AG08396 (cell line): ENCODE measurements around the gene AMOTL2.

Experiments
- DNase-seq: peaks from one replicate; pipeline ENCODE4 v3.0.0; 2012; ENCODE audit warnings: low spot score, mixed read lengths

Gene AMOTL2

DNA sequence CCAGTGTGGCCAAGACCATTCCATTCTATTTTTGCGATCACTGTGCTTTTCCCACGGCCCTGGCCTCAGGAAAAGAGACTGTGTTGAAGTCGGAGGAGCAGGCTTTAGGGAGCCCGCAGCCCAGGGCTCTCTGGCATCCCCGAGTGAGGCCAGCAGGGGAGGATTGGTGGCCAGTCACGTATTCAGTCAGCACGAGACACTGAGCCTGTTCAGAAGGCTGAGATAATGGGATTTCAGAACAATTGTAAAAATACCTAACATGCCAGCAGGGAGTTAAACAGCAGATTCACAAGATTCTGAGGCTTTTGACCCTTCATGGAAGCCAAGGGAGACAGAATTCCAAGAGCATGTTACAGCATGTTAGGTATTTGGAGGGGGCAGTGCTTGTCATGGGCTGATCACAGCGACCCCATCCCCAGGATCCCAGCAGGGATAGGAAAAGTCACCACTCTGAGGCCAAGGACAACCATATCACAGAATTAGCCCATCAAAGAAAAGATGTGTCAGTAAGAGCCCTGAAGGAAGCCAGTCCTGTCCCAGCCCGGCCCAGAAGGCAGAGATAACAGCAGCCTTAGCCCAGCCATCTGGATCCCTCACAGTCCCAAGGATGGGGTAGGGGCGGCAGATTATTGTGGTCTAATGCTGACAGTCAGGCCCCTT is 40.6 kb downstream of the AMOTL2 start:
- peak; percentile 71 for DNase-seq

DNA sequence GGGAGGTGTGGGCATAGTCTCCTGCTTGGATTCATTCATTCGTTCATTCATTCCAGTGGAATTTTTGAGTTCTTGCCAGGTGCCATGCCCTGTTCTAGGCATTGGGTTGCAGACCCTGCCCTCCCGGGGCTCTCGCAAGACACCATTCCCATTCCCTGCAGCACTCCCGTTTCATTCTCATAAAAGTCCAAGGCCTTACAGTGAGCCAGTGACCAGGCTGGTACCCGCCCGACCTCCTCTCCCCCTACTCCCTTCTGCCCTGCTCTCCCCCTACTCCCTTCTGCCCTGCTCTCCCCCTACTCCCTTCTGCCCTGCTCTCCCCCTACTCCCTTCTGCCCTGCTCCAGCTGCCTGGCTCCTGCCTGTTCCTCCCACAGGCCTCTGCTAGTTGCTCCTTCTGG is 41.9 kb downstream of the AMOTL2 start:
- no peak for DNase-seq

DNA sequence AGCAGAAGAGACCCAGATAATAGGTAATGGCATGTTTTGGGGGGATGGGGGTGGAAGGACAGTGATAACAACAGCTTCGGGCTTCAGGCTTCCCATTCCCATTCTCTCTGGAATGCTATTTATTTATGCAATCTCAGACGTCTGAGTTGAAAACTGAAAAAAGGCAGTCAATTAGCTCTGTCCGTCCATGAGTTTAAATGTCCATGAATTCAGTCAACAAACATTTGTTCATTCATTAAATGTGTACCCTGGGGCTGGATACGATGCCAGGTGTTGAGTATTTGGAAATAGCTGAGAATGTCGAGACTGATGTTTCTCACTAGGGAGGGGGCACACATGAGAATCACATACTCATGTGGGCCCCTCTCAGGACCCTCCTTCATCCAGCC is 42.4 kb downstream of the AMOTL2 start:
- DNase-seq, result no peak

DNA sequence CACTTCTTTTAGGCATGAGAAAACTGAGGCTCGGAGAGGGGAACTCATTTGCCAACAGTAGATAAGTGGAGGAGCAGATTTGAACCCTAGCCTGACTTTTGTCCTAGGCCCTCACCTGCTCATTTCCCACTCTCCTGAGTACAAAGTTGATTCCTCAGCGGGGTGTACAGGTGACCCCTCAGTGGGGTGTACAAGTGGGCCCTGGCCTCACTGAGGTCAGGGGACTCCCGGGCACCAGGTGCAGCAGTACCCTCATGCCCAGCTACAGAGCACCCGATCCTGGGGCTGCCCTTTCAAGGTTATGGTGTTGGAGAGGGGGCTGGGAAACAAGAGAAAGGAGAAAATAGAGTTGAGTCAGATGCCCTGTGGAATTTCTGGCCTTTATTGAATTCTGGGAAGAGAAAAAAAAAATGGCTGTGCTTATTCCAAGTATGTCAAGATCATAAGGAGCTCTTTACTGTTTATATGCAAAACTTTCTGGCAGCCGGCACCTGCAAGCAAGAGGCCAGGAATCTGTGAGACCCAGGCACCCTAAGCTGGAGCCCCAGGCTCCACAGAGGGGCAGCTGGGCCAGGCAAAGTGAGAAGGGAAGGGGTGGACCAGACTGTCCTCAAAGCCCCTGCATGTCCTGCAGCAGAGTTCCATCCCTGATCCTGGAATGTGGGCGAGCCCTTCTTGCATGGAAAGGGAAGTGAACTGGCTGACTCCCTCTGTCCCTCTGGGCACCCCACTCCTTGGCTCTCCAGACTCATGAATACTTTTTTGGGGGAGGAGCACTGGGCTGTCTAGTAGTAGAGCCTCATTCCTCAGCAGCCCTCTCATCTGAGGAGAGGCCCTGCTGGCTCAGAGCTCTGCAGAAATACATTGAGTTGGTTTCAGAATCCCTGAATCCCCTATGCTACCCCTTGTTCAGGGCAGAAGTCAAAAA is 43.1 kb downstream of the AMOTL2 start:
- DNase-seq, result peak; percentile 58

DNA sequence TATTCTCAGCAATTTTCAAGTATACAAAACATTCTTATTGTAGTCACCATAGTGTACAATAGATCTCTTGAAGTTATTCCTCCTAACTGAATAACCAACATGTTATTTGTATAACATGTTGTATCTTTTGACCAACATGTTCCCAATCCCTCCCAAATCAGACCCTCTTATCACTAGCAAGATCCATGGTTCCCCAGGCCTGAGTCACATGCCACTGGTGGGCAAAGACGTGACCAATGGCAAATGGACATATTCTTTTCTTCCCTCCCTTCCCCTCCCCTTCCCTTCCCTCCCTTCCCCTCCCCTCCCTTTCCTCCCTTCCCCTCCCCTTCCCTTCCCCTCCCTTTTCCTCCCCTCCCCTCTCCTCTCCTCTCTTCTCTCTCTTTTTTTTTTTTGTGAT is 45.4 kb downstream of the AMOTL2 start:
- DNase-seq, result no peak

DNA sequence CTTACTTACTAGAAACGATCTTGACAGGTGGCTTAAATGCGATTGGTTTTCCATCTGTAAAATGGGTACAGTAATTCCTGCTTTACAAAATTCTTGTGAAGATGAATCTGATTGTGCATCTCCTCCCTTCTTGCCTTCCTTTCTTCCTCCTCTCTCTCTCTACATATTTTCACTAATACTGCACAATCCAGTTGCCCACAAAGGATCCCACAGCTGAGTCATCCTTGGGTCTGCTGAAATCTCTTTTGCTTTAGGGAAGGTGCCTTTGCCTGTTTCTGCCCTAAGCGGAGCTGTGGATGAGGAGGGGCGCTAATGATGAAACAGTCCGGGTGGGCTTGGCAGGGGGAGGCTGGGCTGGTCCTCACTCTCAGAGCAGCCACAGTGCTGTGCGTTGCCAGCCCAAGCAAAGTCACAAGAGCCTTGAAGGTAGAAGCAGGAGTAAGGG is 46.1 kb downstream of the AMOTL2 start:
- peak; percentile 62 for DNase-seq

DNA sequence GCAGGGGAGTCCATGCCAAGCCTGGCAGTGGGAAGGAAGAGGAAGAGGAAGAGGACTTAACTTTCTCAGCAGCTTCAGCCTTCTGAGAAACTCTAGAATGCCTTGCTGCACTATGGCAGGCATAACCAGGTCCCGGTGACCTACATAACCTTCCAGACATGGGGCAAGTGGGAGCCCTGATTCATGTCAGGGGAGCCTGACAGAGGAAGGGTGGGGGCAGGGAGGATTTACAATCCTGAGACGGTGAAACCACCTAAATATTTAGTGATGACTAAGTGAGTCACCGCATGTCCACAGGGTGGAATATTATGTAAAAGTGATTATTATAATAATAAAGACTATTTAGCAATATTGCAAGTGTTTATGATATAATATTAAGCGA is 46.7 kb downstream of the AMOTL2 start:
- DNase-seq, result no peak

DNA sequence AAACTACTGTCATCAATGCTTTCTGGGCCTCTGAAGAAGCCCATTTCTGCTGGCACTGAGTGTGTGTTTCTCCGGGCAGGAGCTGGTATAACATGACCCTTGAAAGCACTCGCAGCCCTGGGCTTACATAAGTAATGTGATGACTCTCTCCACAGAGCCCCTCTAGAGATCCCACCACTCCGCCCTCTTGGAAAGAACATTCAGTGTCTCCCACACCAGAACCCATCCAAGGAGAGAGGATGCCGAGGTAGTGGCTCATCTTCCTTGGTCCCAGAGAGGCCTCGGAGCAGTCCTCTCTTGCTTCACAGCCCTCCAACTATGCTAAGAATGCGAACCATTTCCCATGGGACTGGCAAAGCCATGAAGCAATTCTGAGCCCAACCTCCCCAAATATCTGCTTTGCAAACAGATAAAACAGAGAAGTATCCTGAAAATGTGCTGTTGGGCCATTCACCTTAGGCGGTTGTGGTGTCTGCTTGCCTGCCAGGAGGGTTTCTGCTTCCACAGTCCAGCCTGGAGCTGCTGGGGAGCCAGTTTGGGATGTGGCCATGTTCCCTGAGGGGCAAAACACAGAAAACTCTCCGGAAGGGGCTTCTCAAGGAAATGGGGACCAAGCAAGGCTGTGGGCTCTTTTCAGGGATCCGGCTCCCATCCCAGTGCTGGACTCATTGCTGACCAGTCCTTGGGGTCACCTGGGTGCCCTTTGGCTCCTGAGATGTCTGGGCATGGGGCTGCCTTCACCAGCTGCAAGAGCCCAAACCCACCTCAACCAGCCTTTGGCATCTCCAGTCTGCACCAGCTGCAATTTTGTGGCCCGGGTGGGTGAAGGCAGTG is 47.3 kb downstream of the AMOTL2 start:
- DNase-seq, result peak; percentile 82

DNA sequence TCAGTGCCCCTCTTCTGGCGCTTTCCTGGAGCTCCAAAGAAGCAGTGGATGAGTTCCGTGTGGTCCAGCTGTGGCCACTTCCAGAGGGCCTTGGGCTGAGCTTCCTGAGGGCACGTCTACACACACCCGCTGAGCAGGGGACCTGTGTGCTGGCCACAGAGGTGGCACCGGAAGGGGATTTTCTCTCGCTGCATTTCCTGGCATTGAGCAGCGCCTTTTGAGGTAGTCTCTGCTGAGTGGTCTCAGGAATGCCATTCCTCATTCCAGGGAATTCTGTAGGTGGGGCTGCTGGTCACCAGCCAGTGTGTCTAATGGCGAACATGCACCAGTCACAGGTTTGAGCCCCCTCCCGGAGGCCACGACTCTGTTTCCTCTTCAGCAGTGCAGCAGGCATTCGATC is 48.1 kb downstream of the AMOTL2 start:
- DNase-seq, result no peak

DNA sequence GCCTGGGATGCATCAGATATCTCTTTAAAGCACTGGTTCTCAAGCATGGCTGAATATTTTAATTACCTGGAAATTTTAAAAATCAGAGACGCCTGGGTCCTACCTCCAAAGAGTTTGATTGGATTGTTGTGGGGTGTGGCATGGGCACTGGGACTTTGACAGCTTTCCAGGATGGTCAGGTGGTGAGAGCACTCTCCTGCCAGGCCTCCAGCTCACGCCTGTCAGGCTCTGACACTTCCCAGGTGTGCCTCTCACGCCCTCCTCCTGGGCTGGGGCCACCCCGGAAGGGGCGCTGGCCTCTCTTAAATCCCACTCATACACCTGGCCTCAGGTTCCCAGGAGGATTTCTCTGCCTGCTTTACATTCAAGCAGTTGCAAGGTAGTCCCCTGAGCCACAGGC is 48.5 kb downstream of the AMOTL2 start:
- DNase-seq, result no peak

DNA sequence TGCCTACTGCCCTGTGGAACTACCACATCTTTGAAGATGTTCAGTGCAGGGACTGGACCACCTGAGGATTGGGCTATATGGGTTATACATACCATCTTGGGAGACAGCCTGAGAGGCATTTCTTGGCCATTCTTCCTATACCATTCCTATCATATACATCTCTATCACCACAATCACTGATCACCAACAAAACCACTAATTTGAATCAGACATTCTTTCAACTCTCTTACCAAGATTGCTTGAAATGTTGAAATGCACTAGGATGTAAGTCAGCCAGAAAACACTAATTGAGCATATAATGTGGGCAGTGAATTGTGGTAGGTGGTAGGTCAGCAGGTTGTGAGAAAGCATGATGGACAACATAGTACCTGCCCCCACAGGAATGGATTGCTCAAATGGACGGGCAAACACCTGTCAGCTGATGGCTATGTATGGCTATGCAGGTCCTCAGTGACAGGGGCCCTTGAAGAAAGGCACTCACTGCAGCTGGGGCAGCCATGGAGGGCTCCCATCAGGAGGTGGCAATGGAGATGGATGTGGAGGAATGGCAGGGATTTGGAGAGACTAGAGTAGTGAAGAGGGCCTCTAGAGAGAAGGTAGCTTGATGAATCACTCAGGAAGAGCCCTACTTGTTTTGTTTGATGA is 49.1 kb downstream of the AMOTL2 start:
- DNase-seq, result no peak

DNA sequence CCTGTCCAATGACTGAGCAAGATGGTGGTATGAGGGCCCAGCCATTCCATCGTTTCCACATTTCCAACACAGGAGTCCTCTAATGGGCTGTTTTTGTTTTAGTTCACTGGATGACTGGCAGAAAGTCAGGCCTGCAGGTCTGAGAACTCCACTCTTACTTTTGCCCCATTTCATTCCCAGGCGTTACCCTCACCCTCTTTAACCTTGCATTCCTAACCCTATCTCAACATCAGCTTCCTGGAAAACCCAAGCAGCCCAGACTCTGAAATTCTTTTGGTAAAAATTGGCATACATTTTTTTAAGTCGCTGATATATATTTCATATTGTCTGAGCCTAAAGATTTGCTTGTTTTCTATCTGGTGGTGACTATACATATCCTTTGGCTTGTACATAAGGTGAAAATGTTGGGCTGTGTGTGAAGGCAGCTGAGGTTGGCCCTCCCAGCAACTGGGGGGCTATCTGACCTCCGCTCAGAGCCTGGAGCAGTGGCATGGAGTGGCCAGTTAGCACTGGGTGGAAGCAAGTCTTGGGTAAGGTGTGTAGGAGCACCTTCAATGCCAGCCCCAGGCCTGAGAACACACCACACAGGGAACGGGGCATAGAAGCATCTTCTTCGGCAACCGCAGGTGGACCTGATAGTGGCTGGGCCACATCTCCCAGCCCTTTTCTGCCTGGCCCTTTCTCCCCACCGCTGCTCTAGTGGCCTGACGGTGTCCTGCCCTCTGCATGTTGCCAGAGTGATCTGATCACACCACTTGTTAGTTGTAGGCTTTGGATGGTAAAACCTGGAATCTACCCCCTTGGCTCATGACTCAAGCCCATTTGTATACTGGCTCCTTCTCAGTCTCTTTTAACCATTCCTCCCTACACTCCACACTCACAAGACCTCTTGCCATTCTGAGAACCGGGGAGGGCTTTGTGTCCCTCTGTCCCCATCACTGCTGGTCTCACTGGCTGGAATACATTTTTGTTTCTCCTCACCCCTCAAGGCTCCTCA is 50.0 kb downstream of the AMOTL2 start:
- DNase-seq, result no peak

DNA sequence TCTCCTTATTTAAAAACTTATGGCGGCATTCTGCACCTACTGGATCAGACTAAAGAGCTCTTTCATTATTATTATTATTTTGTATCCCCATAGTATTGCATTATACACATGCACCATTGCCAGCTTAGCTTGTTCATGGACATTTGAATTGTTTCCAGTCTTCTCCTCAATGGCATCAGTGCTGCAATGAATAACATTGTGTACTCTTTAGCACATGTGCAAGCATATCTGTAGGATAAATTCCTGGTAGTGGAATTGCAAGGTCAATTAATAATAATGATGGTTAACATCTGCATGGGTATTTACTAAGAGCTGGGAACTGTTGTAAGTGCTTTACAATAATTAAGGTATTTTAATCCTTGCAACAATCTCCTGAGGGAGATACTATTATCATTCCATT is 52.0 kb downstream of the AMOTL2 start:
- DNase-seq, result no peak

DNA sequence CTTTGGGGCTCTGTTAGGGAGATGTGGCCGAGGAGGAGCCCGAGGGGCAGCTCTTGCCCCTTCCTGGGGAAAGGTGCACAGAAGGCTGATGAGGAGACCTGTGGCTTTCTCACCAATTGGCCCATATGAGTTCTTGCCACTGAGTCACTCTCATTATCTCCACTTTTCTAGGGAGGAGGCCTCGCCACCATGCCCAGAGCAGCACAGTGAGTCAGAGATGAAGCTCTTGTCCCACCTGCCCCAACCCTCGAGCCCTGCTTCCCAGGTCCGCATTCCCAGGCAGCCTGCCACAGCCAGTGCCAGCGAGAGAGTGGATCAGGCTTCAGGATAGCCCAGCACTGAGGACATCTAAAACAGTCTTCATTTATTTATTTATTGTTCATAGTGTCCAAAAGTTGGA is 53.5 kb downstream of the AMOTL2 start:
- DNase-seq, result no peak

DNA sequence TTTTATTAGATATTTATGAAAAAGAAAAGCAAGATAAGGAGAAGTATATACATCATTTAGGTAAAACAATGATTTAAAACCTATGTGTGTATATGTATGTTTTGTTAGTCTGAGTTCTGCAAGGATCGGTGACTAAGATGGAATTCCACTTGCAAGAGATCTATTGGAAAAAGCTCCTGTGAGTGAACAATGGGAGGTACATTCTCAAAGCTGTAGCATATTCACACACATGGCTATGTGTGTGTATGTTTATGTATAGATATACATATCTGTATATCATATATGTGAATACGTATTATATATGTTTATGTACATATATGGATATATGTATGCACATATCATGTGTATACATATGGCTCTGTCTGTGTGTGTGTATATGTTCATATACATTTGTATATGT is 54.3 kb downstream of the AMOTL2 start:
- DNase-seq, result no peak

DNA sequence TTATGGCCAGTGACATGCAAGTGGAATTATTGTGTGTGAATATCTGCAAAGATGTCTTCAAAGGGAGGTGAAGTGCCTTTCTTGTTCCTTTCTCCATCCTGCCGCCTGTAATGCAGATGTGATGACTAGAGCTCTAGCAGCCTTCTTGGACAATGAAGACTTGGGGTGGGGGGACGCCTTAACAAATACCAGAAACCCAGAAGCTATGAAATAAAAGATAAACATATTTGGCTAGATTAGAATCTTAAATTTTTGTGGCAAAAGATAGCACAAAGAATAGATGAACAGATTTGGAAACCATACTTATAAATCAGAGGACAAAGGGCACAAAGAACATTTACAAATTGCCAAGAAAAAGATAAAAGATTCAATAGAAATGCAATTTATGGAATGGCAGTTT is 56.1 kb downstream of the AMOTL2 start:
- DNase-seq, result no peak

DNA sequence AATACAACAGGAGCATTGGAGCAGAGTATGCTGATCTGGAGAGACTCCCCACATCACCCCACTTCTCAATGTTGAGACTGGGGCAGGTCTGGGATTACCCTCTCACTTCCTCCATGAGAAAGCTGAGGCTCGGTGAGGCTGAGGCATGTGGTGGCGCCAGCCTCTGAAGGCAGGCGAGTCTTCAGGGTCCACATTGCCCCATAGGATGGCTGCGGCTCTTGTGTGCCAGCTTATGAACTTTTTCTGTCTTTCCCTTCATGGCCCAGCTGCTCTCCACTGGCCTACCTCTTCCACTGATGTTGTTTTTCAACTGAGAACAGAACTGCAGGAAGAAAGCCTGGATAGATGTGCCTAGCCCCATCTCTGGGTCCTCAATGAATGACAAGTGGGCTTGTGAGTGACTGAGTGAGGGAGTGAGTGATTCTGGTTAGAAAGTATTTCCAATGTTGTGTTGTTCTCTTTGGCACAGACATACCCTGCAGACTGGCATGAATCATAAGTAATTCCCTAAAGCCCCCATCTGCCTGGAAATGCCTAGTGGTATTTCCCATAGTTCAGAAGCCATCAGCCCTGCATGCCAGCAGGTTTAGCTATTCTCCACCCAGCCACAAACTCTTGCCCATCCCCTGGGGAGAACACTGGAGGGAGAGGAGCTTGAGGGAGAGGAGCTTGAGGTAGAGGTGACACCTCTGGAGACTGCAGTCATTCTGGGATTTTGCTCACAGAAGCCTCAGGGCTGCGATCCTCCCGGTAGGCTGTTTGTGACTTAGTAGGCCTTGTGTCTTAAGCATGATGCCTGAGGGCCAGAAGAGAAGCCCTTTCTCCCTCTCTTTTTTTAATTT is 56.9 kb downstream of the AMOTL2 start:
- DNase-seq, result no peak

DNA sequence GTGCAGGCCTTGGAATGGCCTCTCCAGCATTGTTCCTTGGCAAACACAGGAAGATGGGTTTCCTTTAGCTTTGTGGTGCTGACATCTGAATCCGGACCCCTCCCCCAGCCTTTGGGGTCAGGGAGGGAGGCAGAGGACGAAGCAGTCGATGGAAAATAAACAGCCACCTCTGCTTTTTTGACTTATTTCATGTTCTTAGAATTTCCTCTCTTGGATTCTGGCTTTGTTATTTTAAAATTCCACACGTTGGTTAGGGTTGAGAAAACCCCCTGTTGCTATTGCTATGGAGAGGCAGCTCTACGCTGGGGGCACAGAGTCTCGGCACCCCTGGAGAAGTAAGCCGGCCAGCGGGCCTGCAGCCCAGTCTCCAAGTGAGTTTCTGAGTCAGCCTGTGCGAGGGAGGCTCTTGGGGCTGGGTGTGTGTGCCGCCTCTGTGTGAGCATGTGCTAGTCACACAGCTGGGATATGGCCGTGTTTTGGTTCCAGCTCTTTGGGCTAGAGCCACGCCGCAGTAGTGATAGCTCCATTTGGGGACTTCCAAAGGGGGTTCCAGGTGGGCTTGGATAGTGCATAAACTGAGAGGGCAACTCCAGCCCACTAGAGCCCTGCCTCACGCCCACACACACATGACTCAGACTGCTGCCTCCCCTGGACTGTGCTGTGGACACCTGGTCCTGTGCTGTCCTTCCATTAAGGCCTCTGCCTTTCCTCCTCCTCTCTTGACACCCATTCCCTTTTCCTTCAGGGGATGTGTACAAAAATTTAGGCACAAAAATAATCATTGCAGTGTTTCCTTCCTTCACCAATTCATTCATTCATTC is 58.8 kb downstream of the AMOTL2 start:
- DNase-seq, result no peak
